Endothelial cell of umbilical vein (primary cell): ENCODE measurements around the gene APBB2. TPM values are rescaled to one million over a fixed set of nuclear protein-coding genes. Genes with fewer than 3 reads are reported as not detected.
"Not testable (repeated sequence)": the region's sequence is repeated elsewhere in the genome, so short reads cannot be mapped to it uniquely, and the experiment has no call there.

ENCODE experiments used
- BruUV-seq: library from RNA; stranded (reverse); fragments of 400-500 nt; replicated peaks from 2 replicates; lab custom pipeline; 2021; lab: Mats Ljungman, UMichigan
- CTCF ChIA-PET: fragments of 300-600, 350-600 bp; sonication (Branson Sonifier 250); formaldehyde crosslinking; loops from one replicate; lab custom pipeline; 2021; ENCODE audit warnings: antibody characterized with exemption, inconsistent platforms; lab: Charles Lee
- POLR2A ChIA-PET: fragments of 300-600, 350-600 bp; sonication (Branson Sonifier 250); formaldehyde crosslinking; loops from one replicate; lab custom pipeline; 2021; ENCODE audit warnings: antibody characterized with exemption, inconsistent platforms; lab: Charles Lee
- DNase-seq: peaks from one replicate; pipeline ENCODE4 v3.0.0-alpha.2; 2011; ENCODE audit warnings: low read depth, low spot score
- FAIRE-seq: peaks from 2 replicates; lab custom pipeline; 2011; peaks lifted over from hg19 to GRCh38; lab: Jason Lieb, UNC
- H2AFZ ChIP-seq: 2 replicates; pipeline ENCODE4 v1.6.0; 2012; ENCODE audit warnings: low read depth, low read length, control low read depth, inconsistent platforms
- H3K27ac ChIP-seq: 2 replicates; pipeline ENCODE4 v1.5.1; 2011; ENCODE audit warnings: low read depth, mild to moderate bottlenecking, control low read depth, low read length, moderate library complexity; ENCODE audit not compliant: insufficient read depth
- H3K27me3 ChIP-seq, 2 experiments: 2 replicates each; pipeline versions ENCODE4 v1.6.0 to v1.6.1; 2011; ENCODE audit warnings: low read length in 2 of 2, mixed read lengths in 1 of 2; ENCODE audit not compliant: control insufficient read depth in 2 of 2, insufficient read depth in 2 of 2
- H3K36me3 ChIP-seq, 2 experiments: 2 replicates in 1 of 2; 3 replicates in 1 of 2; pipeline ENCODE4 v1.5.1; 2011; ENCODE audit warnings: low read length in 2 of 2, mild to moderate bottlenecking in 1 of 2, moderate library complexity in 1 of 2; ENCODE audit not compliant: control insufficient read depth in 2 of 2, insufficient read depth in 2 of 2; ENCODE audit errors: extremely low read depth in 1 of 2
- H3K4me1 ChIP-seq: 3 replicates; pipeline ENCODE4 v1.5.1; 2011; ENCODE audit warnings: mild to moderate bottlenecking, low read length; ENCODE audit not compliant: control insufficient read depth, insufficient read depth; ENCODE audit errors: extremely low read depth
- H3K4me2 ChIP-seq: 2 replicates; pipeline ENCODE4 v1.6.1; 2011; ENCODE audit warnings: low read length, control low read depth, mixed read lengths; ENCODE audit not compliant: insufficient read depth
- H3K4me3 ChIP-seq, 3 experiments: fragments of 200-600 bp in 1 of 3; sonication (generic), shearing (Covaris generic) in 1 of 3; replicated peaks in 1 of 3; 2 replicates each; pipeline ENCODE4 v1.5.1; 2011 to 2016; ENCODE audit warnings: control low read depth in 3 of 3, low read length in 3 of 3, mild to moderate bottlenecking in 2 of 3, inconsistent platforms in 1 of 3, low read depth in 1 of 3, moderate library complexity in 1 of 3; ENCODE audit not compliant: insufficient read depth in 1 of 3
- H3K79me2 ChIP-seq: 2 replicates; pipeline ENCODE4 v1.6.0; 2012; ENCODE audit warnings: low read length, inconsistent platforms; ENCODE audit not compliant: control insufficient read depth, insufficient read depth
- H3K9ac ChIP-seq: replicated peaks from 2 replicates; pipeline ENCODE3; 2011; ENCODE audit warnings: low read length, control low read depth; ENCODE audit not compliant: insufficient read depth; ENCODE audit errors: extremely low read depth
- H3K9me1 ChIP-seq: replicated peaks from 3 replicates; pipeline ENCODE4 v1.6.0; 2011; ENCODE audit warnings: mild to moderate bottlenecking, low read length; ENCODE audit not compliant: control insufficient read depth, insufficient read depth; ENCODE audit errors: extremely low read depth
- H3K9me3 ChIP-seq: replicated peaks from 2 replicates; pipeline ENCODE4 v1.5.1; 2012; ENCODE audit warnings: low read length, inconsistent platforms; ENCODE audit not compliant: control insufficient read depth, insufficient read depth
- H4K20me1 ChIP-seq: replicated peaks from 2 replicates; pipeline ENCODE3; 2011; ENCODE audit warnings: mild to moderate bottlenecking, low read length; ENCODE audit not compliant: control insufficient read depth, insufficient read depth; ENCODE audit errors: extremely low read depth
- EZH2 ChIP-seq: IDR thresholded peaks from 2 replicates; pipeline ENCODE4 v1.6.1; 2012; ENCODE audit warnings: borderline replicate concordance, low read depth, mild to moderate bottlenecking, moderate library complexity, low read length, inconsistent platforms; ENCODE audit not compliant: severe bottlenecking
- FOS ChIP-seq: IDR thresholded peaks from 2 replicates; pipeline ENCODE4 v1.6.1; 2011; ENCODE audit warnings: mild to moderate bottlenecking, low read length, moderate library complexity, borderline replicate concordance; ENCODE audit not compliant: insufficient read depth
- GATA2 ChIP-seq: IDR thresholded peaks from 2 replicates; pipeline ENCODE4 v1.7.0; 2011; ENCODE audit warnings: low read depth, mild to moderate bottlenecking, moderate library complexity, mixed read lengths, low read length; ENCODE audit not compliant: insufficient read length, insufficient read depth
- JUN ChIP-seq: IDR thresholded peaks from 2 replicates; pipeline ENCODE4 v1.6.1; 2011; ENCODE audit warnings: borderline replicate concordance, low read depth; ENCODE audit not compliant: insufficient read length, insufficient read depth
- MAX ChIP-seq: IDR thresholded peaks from 2 replicates; pipeline ENCODE4 v1.6.1; 2011; ENCODE audit not compliant: insufficient read depth, insufficient read length
- MYC ChIP-seq: IDR thresholded peaks from one replicate; pipeline ENCODE4 v1.6.1; 2011; ENCODE audit warnings: mild to moderate bottlenecking, low read depth, low read length
- POLR2A ChIP-seq: IDR thresholded peaks from 2 replicates; pipeline ENCODE4 v1.6.1; 2012; ENCODE audit warnings: low read depth, mild to moderate bottlenecking, control low read depth, low read length
- POLR2AphosphoS5 ChIP-seq: IDR thresholded peaks from 2 replicates; pipeline ENCODE4 v1.6.1; 2012; ENCODE audit warnings: low read depth, mild to moderate bottlenecking, control low read depth, low read length, moderate library complexity; ENCODE audit not compliant: insufficient read depth
- dilution Hi-C: fragments of 300-500 bp; cut with MboI; formaldehyde crosslinking; loops from one replicate; pipeline ENCODE4 v1.15.0; 2019; ENCODE audit warnings: low sequenced_read_pairs; ENCODE audit not compliant: extremely low pct_ligation_motif_present
- intact Hi-C: fragments of 100-400 bp; cut with micrococcal nuclease; formaldehyde crosslinking; loops from one replicate; pipeline ENCODE4 v1.10.0; 2022
- polyA plus RNA-seq, 4 experiments: library from polyadenylated mRNA; depleted of rRNA in 3 of 4; stranded (reverse) in 3 of 4; unstranded in 1 of 4; fragments of >200 nt; gene quantifications; 2 replicates each; pipeline versions ENCODE4 v1.2.1 to v1.2.3, GENCODE V29; 2011 to 2012; ENCODE audit warnings: missing spikeins in 1 of 4
- total RNA-seq: library from RNA; stranded (reverse); gene quantifications from 2 replicates; pipeline ENCODE4 v1.2.3, GENCODE V29; 2021

APBB2 gene
- total and polyA plus RNA-seq, 2 donors (not counting 3 experiments of a cell fraction or from before 2014, with no cell fraction given), result 79.8 to 124 TPM

GRCh38 chr4:41148931-41149330 is 65.4 kb downstream of the APBB2 start:
- peaks cover 96% of the 10 kb centered on the region for H3K79me2 ChIP-seq
- H3K9me3 ChIP-seq, result no peaks in the 10 kb centered on the region
- H3K27me3 ChIP-seq, result no peaks in the 10 kb centered on the region
- no peak for DNase-seq
- dilution Hi-C loops (no loop called here), intact Hi-C loops (no loop called here)
- H3K27ac ChIP-seq, result no peak overlapping the region
- ChIA-PET POLR2A (no interaction called here), CTCF (interaction anchor here (0.8 to 1.6 kb wide), 3 partner anchors 56 to 65 kb away, joined by 3 to 6 read pairs (median 5); partner anchors contain the start of gene APBB2)
- TF ChIP-seq FOS (no peak), POLR2A (no peak), MAX (no peak), EZH2 (no peak), JUN (no peak), GATA2 (no peak)
- no peak overlapping the region for H2AFZ ChIP-seq
- no peak overlapping the region for H3K4me2 ChIP-seq
- H3K4me3 ChIP-seq, result no peak overlapping the region
- no peak for FAIRE-seq
- no peak overlapping the region for H3K9ac ChIP-seq
- no TSS peak for BruUV-seq
- no peaks in the 10 kb centered on the region for H3K36me3 ChIP-seq
- H3K4me1 ChIP-seq, result peaks cover 34% of the 10 kb centered on the region
- H3K9me1 ChIP-seq, result no peaks in the 10 kb centered on the region
- no peaks in the 10 kb centered on the region for H4K20me1 ChIP-seq

- Histone ChIP-seq H3K9me1 (no peaks in the 10 kb centered on the region), H3K79me2 (peaks cover 94% of the 10 kb centered on the region), H3K36me3 (no peaks in the 10 kb centered on the region), H3K9me3 (no peaks in the 10 kb centered on the region), H3K4me3 (no peak overlapping the region), H3K27ac (no peak overlapping the region), H2AFZ (no peak overlapping the region), H3K27me3 (no peaks in the 10 kb centered on the region), H3K9ac (no peak overlapping the region), H3K4me1 (peaks cover 39% of the 10 kb centered on the region), H4K20me1 (no peaks in the 10 kb centered on the region), H3K4me2 (no peak overlapping the region)
- no peak for DNase-seq
- intact Hi-C loops, result no loop called here
- POLR2A ChIA-PET, result no interaction called here
- BruUV-seq, result no TSS peak
- TF ChIP-seq JUN (no peak), MAX (no peak), POLR2AphosphoS5 (no peak), FOS (no peak), MYC (no peak), POLR2A (no peak)
- dilution Hi-C loops, result no loop called here
- no peak for FAIRE-seq
- CTCF ChIA-PET, result interaction anchor here (0.8 to 1.6 kb wide), 3 partner anchors 56 to 66 kb away, joined by 3 to 6 read pairs (median 5); partner anchors contain the start of gene APBB2
Measured at GRCh38 chr4:41148292-41148691, 66.0 kb downstream of the APBB2 start.

GRCh38 chr4:41147570-41147969 is 66.8 kb downstream of the APBB2 start:
- H3K9ac ChIP-seq, H2AFZ ChIP-seq, H3K9me3 ChIP-seq, H3K27me3 ChIP-seq, intact Hi-C loops, H3K36me3 ChIP-seq, H3K4me2 ChIP-seq, H4K20me1 ChIP-seq, H3K9me1 ChIP-seq, DNase-seq, FAIRE-seq, H3K4me3 ChIP-seq, BruUV-seq, dilution Hi-C loops: not testable (repeated sequence)
- Histone ChIP-seq H3K27ac (peak overlapping the region; percentile 26), H3K4me1 (peaks cover 46% of the 10 kb centered on the region), H3K79me2 (peaks cover 93% of the 10 kb centered on the region)
- ChIA-PET POLR2A (interaction anchor here (1.4 kb wide), 1 partner anchor 8 kb away, joined by 4 read pairs; no protein-coding TSS in a partner anchor), CTCF (interaction anchor here (0.6 to 1.6 kb wide), 7 partner anchors 8 to 223 kb away, joined by 3 to 12 read pairs (median 4); no protein-coding TSS in a partner anchor)
